22Rv1 (cell line): ENCODE measurements around the gene SLC15A5.

ENCODE experiments used
- ZFX ChIP-seq: fragments of 450-650 bp; IDR thresholded peaks from 2 replicates; pipeline ENCODE4 v1.6.1; 2017; ENCODE audit warnings: antibody characterized with exemption, borderline replicate concordance
- TF ChIP-seq, protein P1 (sequence below): fragments of 450-650 bp; IDR thresholded peaks from 2 replicates; pipeline ENCODE4 v1.5.1; 2017; ENCODE audit warnings: mild to moderate bottlenecking

DNA sequence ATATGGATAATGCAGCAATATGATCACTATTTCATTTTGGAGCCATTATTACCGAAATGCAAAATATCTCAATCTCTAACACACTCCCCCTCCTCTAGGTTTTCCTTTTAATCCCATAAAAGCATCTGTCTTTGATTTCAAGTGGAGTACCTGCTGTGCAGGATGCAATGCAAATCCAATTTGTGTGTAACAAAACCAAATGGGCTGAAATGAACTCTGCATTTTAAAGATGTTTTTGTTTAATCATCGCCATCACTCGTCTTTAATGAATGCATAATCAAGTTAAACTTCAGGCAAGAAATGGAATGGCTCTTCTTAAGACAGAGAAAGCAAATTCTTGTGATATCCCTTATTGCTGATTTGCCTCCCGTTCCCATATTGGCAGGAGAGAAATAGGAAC, 114.3 kb downstream of the SLC15A5 start:
- TF ChIP-seq, protein P1, sequence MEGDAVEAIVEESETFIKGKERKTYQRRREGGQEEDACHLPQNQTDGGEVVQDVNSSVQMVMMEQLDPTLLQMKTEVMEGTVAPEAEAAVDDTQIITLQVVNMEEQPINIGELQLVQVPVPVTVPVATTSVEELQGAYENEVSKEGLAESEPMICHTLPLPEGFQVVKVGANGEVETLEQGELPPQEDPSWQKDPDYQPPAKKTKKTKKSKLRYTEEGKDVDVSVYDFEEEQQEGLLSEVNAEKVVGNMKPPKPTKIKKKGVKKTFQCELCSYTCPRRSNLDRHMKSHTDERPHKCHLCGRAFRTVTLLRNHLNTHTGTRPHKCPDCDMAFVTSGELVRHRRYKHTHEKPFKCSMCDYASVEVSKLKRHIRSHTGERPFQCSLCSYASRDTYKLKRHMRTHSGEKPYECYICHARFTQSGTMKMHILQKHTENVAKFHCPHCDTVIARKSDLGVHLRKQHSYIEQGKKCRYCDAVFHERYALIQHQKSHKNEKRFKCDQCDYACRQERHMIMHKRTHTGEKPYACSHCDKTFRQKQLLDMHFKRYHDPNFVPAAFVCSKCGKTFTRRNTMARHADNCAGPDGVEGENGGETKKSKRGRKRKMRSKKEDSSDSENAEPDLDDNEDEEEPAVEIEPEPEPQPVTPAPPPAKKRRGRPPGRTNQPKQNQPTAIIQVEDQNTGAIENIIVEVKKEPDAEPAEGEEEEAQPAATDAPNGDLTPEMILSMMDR = no peak
- no peak for TF ChIP-seq ZFX
